Ishikawa (cell line): Measurements from ENCODE around the gene FMOD.

Source experiments
- CEBPB ChIP-seq: IDR thresholded peaks from 2 replicates; pipeline ENCODE4 v1.6.1; 2012
- CREB1 ChIP-seq: IDR thresholded peaks from 2 replicates; pipeline ENCODE4 v1.6.1; 2012; ENCODE audit warnings: low read depth
- EGR1 ChIP-seq: IDR thresholded peaks from 2 replicates; pipeline ENCODE4 v1.6.1; 2012
- EP300 ChIP-seq: IDR thresholded peaks from 2 replicates; pipeline ENCODE4 v1.6.1; 2012; ENCODE audit warnings: borderline replicate concordance
- FOXM1 ChIP-seq: IDR thresholded peaks from 2 replicates; pipeline ENCODE4 v1.6.1; 2012; ENCODE audit warnings: low read depth, borderline replicate concordance
- NFIC ChIP-seq: IDR thresholded peaks from 2 replicates; pipeline ENCODE4 v1.6.1; 2012
- RAD21 ChIP-seq: IDR thresholded peaks from 2 replicates; pipeline ENCODE4 v1.6.1; 2012; ENCODE audit warnings: low read depth
- REST ChIP-seq: IDR thresholded peaks from 2 replicates; pipeline ENCODE4 v1.6.1; 2012; ENCODE audit warnings: low read depth, mild to moderate bottlenecking
- TAF1 ChIP-seq: IDR thresholded peaks from 2 replicates; pipeline ENCODE4 v1.6.1; 2012; ENCODE audit warnings: low read depth, mild to moderate bottlenecking
- TCF12 ChIP-seq: IDR thresholded peaks from 2 replicates; pipeline ENCODE4 v1.6.1; 2012; ENCODE audit warnings: low read depth
- TEAD4 ChIP-seq: IDR thresholded peaks from 2 replicates; pipeline ENCODE4 v1.6.1; 2012
- USF1 ChIP-seq: IDR thresholded peaks from 2 replicates; pipeline ENCODE4 v1.6.1; 2012
- YY1 ChIP-seq: IDR thresholded peaks from 2 replicates; pipeline ENCODE4 v1.6.1; 2012; ENCODE audit warnings: low read depth
- ZBTB7A ChIP-seq: IDR thresholded peaks from 2 replicates; pipeline ENCODE4 v1.6.1; 2012; ENCODE audit warnings: low read depth
- TF ChIP-seq, protein P1 (sequence below): IDR thresholded peaks from 2 replicates; pipeline ENCODE4 v1.6.1; 2012

FMOD gene

GRCh38 chr1:203362720-203363025, 11.8 kb upstream of the FMOD start:
- TF ChIP-seq RAD21 (no peak), EP300 (no peak), ZBTB7A (no peak), USF1 (no peak), TCF12 (no peak), NFIC (no peak), REST (no peak), TAF1 (no peak), EGR1 (no peak), TEAD4 (no peak), FOXM1 (no peak), YY1 (no peak), CREB1 (no peak), CEBPB (no peak)
- TF ChIP-seq, protein P1, sequence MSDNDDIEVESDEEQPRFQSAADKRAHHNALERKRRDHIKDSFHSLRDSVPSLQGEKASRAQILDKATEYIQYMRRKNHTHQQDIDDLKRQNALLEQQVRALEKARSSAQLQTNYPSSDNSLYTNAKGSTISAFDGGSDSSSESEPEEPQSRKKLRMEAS, result no peak

- TF ChIP-seq, protein P1, result no peak
- TF ChIP-seq TEAD4 (no peak), YY1 (no peak), ZBTB7A (no peak), REST (no peak), CEBPB (no peak), RAD21 (no peak), TCF12 (no peak), EGR1 (no peak), USF1 (no peak), TAF1 (no peak), CREB1 (no peak), EP300 (no peak), NFIC (no peak), FOXM1 (no peak)
Observed at GRCh38 chr1:203361945-203362719, 11.2 kb upstream of the FMOD start.

- TF ChIP-seq EGR1 (no peak), TAF1 (no peak), RAD21 (no peak), REST (no peak), CREB1 (no peak), USF1 (no peak), TCF12 (no peak), NFIC (no peak)
- TF ChIP-seq, protein P1, result no peak
Observed at GRCh38 chr1:203360547-203361185, 9.7 kb upstream of the FMOD start.
